Neural cell (in vitro differentiated cells): Measurements from ENCODE around the gene CREB3L2. TPM values are rescaled to one million over a fixed set of nuclear protein-coding genes. Genes with fewer than 3 reads are reported as not detected.

Experiments
- H2AFZ ChIP-seq: fragments of 200-600, 300-800 bp; sonication (generic), shearing (Covaris generic); 2 replicates; pipeline ENCODE4 v1.6.0; 2014; ENCODE audit warnings: low read depth, mild to moderate bottlenecking, antibody characterized with exemption, low read length, moderate library complexity
- H3F3A ChIP-seq: fragments of 200-600 bp; shearing (Covaris generic); 2 replicates; pipeline ENCODE4 v1.6.1; 2016; ENCODE audit warnings: mild to moderate bottlenecking, moderate library complexity, mixed read lengths, antibody characterized with exemption, low read length; ENCODE audit not compliant: insufficient read depth, poor library complexity, severe bottlenecking
- H3K27ac ChIP-seq: fragments of 200-600, 300-800 bp; sonication (generic), shearing (Covaris generic); 2 replicates; pipeline ENCODE4 v1.5.1; 2014; ENCODE audit warnings: mild to moderate bottlenecking, low read length, moderate library complexity
- H3K27me3 ChIP-seq: fragments of 300-800, 200-600 bp; sonication (generic), shearing (Covaris generic); 2 replicates; pipeline ENCODE4 v1.6.0; 2014; ENCODE audit warnings: mild to moderate bottlenecking, low read depth, low read length, moderate library complexity; ENCODE audit not compliant: insufficient read depth
- H3K36me3 ChIP-seq: fragments of 300-800, 200-600 bp; sonication (generic), shearing (Covaris generic); 2 replicates; pipeline ENCODE4 v1.5.1; 2014; ENCODE audit warnings: mild to moderate bottlenecking, antibody characterized with exemption, low read length, moderate library complexity; ENCODE audit not compliant: insufficient read depth
- H3K4me2 ChIP-seq: fragments of 300-800, 200-600 bp; sonication (generic), shearing (Covaris generic); 2 replicates; pipeline ENCODE4 v1.6.0; 2014; ENCODE audit warnings: mild to moderate bottlenecking, low read length
- H3K4me3 ChIP-seq: fragments of 300-800, 200-600 bp; sonication (generic), shearing (Covaris generic); 2 replicates; pipeline ENCODE4 v1.5.1; 2014; ENCODE audit warnings: mild to moderate bottlenecking, low read length, moderate library complexity
- H3K79me2 ChIP-seq: fragments of 200-600 bp; shearing (Covaris generic); replicated peaks from 2 replicates; pipeline ENCODE4 v1.6.0; 2014; ENCODE audit warnings: mild to moderate bottlenecking, low read length, moderate library complexity; ENCODE audit not compliant: insufficient read depth
- H3K9ac ChIP-seq: fragments of 300-800, 200-600 bp; sonication (generic), shearing (Covaris generic); 2 replicates; pipeline ENCODE4 v1.6.1; 2016; ENCODE audit warnings: mild to moderate bottlenecking, low read length, mixed read lengths
- H3K9me2 ChIP-seq: fragments of 200-600 bp; shearing (Covaris generic); 2 replicates; pipeline ENCODE4 v1.6.1; 2016; ENCODE audit warnings: mild to moderate bottlenecking, low read length, mixed read lengths; ENCODE audit not compliant: insufficient read depth
- H3K9me3 ChIP-seq: fragments of 200-600, 300-800 bp; sonication (generic), shearing (Covaris generic); 2 replicates; pipeline ENCODE4 v1.6.1; 2016; ENCODE audit warnings: mild to moderate bottlenecking, mixed run types, low read length, moderate library complexity, mixed read lengths
- H4K20me1 ChIP-seq: fragments of 200-600 bp; shearing (Covaris generic); 2 replicates; pipeline ENCODE4 v1.6.1; 2016; ENCODE audit warnings: mild to moderate bottlenecking, mixed run types; ENCODE audit not compliant: insufficient read depth
- EP300 ChIP-seq: fragments of 450-650 bp; conservative IDR thresholded peaks from 2 replicates; pipeline ENCODE4 v1.6.1; 2014; ENCODE audit warnings: antibody characterized with exemption, mild to moderate bottlenecking, moderate library complexity; ENCODE audit not compliant: poor library complexity, severe bottlenecking
- EZH2 ChIP-seq: fragments of 200-600, 300-800 bp; shearing (Covaris generic), sonication (generic); IDR thresholded peaks from 2 replicates; pipeline ENCODE4 v1.6.1; 2014; ENCODE audit warnings: antibody characterized with exemption, low read length, borderline replicate concordance, mild to moderate bottlenecking; ENCODE audit not compliant: insufficient read depth, poor library complexity, severe bottlenecking
- MXI1 ChIP-seq: fragments of 450-650 bp; conservative IDR thresholded peaks from 2 replicates; pipeline ENCODE4 v1.6.1; 2014; ENCODE audit warnings: antibody characterized with exemption, mild to moderate bottlenecking; ENCODE audit not compliant: poor library complexity, severe bottlenecking
- POLR2AphosphoS5 ChIP-seq: IDR thresholded peaks from 2 replicates; pipeline ENCODE4 v1.6.1; 2012
- RAD21 ChIP-seq: fragments of 450-650 bp; conservative IDR thresholded peaks from 2 replicates; pipeline ENCODE4 v1.6.1; 2014; ENCODE audit warnings: antibody characterized with exemption, mild to moderate bottlenecking, moderate library complexity
- SMC3 ChIP-seq: fragments of 450-650 bp; conservative IDR thresholded peaks from 2 replicates; pipeline ENCODE4 v1.6.1; 2014; ENCODE audit warnings: antibody characterized with exemption, mild to moderate bottlenecking, moderate library complexity; ENCODE audit not compliant: poor library complexity
- TAF1 ChIP-seq: IDR thresholded peaks from 2 replicates; pipeline ENCODE4 v1.6.1; 2012; ENCODE audit warnings: low read depth
- polyA plus RNA-seq: library from polyadenylated mRNA; depleted of rRNA; stranded (reverse); fragments of >200 nt; gene quantifications from 2 replicates; pipeline ENCODE4 v1.2.3, GENCODE V29; 2014
- TF ChIP-seq, protein P1 (sequence below): IDR thresholded peaks from 2 replicates; pipeline ENCODE4 v1.6.1; 2012; ENCODE audit warnings: borderline replicate concordance
- TF ChIP-seq, protein P2 (sequence below): fragments of 450-650 bp; IDR thresholded peaks from 2 replicates; pipeline ENCODE4 v1.5.1; 2014; ENCODE audit warnings: antibody characterized with exemption, mild to moderate bottlenecking, moderate library complexity; ENCODE audit not compliant: poor library complexity, severe bottlenecking

The CREB3L2 gene
- polyA plus RNA-seq, 1 donor from 2014 or later: 1.5 TPM

DNA sequence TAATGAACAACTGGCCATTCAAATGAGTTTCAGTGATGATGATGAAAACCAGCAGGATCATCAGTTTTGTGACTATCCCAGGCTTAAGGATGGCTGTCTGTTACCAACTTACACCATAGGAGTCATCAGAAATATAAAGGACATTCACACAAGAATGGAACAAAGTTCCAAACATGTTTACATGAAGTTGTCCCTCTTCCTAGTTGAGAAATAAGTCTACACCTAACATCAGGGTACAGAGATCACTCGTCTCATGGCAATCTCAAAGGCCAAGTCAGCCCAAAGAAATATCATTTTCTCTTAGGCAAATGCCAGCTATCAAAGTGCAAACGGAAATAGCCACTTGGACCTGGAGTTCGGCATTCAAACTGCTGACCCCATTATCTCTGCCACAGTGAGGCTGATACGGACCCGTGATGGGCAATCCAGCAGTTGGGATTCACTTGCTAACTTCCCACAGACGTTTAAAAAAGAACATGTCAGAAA lies 53.0 kb downstream of the CREB3L2 start:
- no peak overlapping the region for H3K9ac ChIP-seq
- no peak overlapping the region for H2AFZ ChIP-seq
- H3K9me3 ChIP-seq: no peaks in the 10 kb centered on the region
- no peaks in the 10 kb centered on the region for H3K79me2 ChIP-seq
- H4K20me1 ChIP-seq: no peaks in the 10 kb centered on the region
- H3K4me3 ChIP-seq: no peak overlapping the region
- H3K36me3 ChIP-seq: no peaks in the 10 kb centered on the region
- no peak overlapping the region for H3K27ac ChIP-seq
- no peaks in the 10 kb centered on the region for H3K27me3 ChIP-seq
- no peak for TF ChIP-seq MXI1
- no peaks in the 10 kb centered on the region for H3K9me2 ChIP-seq
- no peaks in the 10 kb centered on the region for H3F3A ChIP-seq
- H3K4me2 ChIP-seq: no peak overlapping the region

DNA sequence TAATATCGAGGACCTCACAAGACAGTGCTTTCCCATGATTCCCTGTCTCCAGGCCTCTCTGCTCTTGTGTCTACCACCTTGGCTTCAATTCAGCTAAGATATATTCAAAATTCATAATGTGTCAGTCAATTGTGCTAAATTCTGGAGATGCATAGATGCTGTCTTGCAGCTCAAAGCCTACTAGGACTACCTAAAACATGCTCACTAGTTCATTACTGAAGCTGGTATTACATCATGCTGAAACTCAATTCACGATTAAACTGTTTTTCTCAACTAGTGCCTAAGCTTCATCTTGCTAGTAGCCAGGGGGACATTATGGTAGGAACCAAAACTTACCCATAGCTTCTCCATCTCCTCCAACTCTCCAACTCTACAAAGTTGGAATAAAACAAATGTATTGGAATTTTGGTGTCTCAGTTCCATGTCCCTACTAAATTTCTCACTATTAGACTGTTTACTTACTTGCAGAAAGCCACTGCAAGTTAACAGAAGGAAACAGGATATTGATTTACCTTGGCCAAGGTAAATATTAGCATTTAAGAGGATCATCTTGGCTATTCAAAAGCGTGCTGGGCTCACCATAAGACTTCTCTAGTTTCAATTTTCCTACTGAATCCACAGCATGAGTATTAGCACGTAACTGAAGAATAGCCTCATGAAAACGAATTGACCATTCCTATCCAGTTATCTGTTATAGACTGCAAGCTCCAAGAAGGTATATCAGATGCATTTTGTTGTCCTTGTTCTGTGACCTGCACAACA lies 53.6 kb downstream of the CREB3L2 start:
- no peaks in the 10 kb centered on the region for H3K79me2 ChIP-seq
- H3K4me3 ChIP-seq: no peak overlapping the region

More for the DNA sequence above, 53.6 kb downstream of the CREB3L2 start:
- H3K4me2 ChIP-seq: no peak overlapping the region
- no peaks in the 10 kb centered on the region for H3F3A ChIP-seq
- H3K36me3 ChIP-seq: no peaks in the 10 kb centered on the region
- no peak for TF ChIP-seq TAF1
- TF ChIP-seq, protein P1, sequence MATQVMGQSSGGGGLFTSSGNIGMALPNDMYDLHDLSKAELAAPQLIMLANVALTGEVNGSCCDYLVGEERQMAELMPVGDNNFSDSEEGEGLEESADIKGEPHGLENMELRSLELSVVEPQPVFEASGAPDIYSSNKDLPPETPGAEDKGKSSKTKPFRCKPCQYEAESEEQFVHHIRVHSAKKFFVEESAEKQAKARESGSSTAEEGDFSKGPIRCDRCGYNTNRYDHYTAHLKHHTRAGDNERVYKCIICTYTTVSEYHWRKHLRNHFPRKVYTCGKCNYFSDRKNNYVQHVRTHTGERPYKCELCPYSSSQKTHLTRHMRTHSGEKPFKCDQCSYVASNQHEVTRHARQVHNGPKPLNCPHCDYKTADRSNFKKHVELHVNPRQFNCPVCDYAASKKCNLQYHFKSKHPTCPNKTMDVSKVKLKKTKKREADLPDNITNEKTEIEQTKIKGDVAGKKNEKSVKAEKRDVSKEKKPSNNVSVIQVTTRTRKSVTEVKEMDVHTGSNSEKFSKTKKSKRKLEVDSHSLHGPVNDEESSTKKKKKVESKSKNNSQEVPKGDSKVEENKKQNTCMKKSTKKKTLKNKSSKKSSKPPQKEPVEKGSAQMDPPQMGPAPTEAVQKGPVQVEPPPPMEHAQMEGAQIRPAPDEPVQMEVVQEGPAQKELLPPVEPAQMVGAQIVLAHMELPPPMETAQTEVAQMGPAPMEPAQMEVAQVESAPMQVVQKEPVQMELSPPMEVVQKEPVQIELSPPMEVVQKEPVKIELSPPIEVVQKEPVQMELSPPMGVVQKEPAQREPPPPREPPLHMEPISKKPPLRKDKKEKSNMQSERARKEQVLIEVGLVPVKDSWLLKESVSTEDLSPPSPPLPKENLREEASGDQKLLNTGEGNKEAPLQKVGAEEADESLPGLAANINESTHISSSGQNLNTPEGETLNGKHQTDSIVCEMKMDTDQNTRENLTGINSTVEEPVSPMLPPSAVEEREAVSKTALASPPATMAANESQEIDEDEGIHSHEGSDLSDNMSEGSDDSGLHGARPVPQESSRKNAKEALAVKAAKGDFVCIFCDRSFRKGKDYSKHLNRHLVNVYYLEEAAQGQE: no peak
- TF ChIP-seq EP300: no peak
- TF ChIP-seq, protein P2, sequence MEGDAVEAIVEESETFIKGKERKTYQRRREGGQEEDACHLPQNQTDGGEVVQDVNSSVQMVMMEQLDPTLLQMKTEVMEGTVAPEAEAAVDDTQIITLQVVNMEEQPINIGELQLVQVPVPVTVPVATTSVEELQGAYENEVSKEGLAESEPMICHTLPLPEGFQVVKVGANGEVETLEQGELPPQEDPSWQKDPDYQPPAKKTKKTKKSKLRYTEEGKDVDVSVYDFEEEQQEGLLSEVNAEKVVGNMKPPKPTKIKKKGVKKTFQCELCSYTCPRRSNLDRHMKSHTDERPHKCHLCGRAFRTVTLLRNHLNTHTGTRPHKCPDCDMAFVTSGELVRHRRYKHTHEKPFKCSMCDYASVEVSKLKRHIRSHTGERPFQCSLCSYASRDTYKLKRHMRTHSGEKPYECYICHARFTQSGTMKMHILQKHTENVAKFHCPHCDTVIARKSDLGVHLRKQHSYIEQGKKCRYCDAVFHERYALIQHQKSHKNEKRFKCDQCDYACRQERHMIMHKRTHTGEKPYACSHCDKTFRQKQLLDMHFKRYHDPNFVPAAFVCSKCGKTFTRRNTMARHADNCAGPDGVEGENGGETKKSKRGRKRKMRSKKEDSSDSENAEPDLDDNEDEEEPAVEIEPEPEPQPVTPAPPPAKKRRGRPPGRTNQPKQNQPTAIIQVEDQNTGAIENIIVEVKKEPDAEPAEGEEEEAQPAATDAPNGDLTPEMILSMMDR: no peak
- no peak for TF ChIP-seq MXI1
- no peak for TF ChIP-seq RAD21
- TF ChIP-seq POLR2AphosphoS5: no peak
- TF ChIP-seq EZH2: no peak
- TF ChIP-seq SMC3: no peak
- H3K27ac ChIP-seq: no peak overlapping the region
- no peaks in the 10 kb centered on the region for H3K27me3 ChIP-seq
- H3K9me3 ChIP-seq: no peaks in the 10 kb centered on the region
- no peaks in the 10 kb centered on the region for H4K20me1 ChIP-seq
- no peak overlapping the region for H2AFZ ChIP-seq
- H3K9ac ChIP-seq: no peak overlapping the region
- H3K9me2 ChIP-seq: no peaks in the 10 kb centered on the region
